Lower lobe of right lung (tissue), 2 donors: Measurements from ENCODE around the gene PPM1H. TPM values are rescaled to one million over a fixed set of nuclear protein-coding genes. Genes with fewer than 3 reads are reported as not detected.

Experiments used
- ATAC-seq, 2 donors: fragments of 200-7000 bp; cut with Tn5 transposase; one replicate each; pipeline ENCODE4 v1.9.1; 2020 to 2022; ENCODE audit warnings: mild to moderate bottlenecking in 2 of 2, moderate library complexity in 2 of 2
- DNase-seq: peaks from one replicate; pipeline ENCODE4 v3.0.0-alpha.2; 2020
- H3K27ac ChIP-seq: fragments of 200-600 bp; one replicate; pipeline ENCODE4 v1.8.0; 2022
- H3K27me3 ChIP-seq: fragments of 200-600 bp; one replicate; pipeline ENCODE4 v1.8.0; 2022; ENCODE audit warnings: low read depth
- H3K36me3 ChIP-seq: fragments of 200-600 bp; one replicate; pipeline ENCODE4 v1.8.0; 2022; ENCODE audit warnings: mild to moderate bottlenecking
- H3K4me1 ChIP-seq: fragments of 200-600 bp; one replicate; pipeline ENCODE4 v1.8.0; 2022
- H3K4me3 ChIP-seq: fragments of 200-600 bp; one replicate; pipeline ENCODE4 v1.8.0; 2022; ENCODE audit warnings: mild to moderate bottlenecking
- H3K9me3 ChIP-seq: fragments of 200-600 bp; one replicate; pipeline ENCODE4 v1.8.0; 2022
- intact Hi-C: fragments of 100-400 bp; cut with DNase I; formaldehyde crosslinking; loops from one replicate; pipeline ENCODE4 v1.11.0; 2022
- total RNA-seq: library from RNA; stranded (reverse); fragmentation: NEBNext Ultra II Directional; extraction: Animal tissue kit (Norgen Biotek cat#: 25700); gene quantifications from one replicate; pipeline ENCODE4 v1.2.1, GENCODE V29; 2021
- TF ChIP-seq, protein P1 (sequence below): fragments of 200-600 bp; IDR thresholded peaks from one replicate; pipeline ENCODE4 v1.8.0; 2022; ENCODE audit warnings: antibody characterized with exemption, mild to moderate bottlenecking
- donor health status: DM: no; HTN: yes; CAD: no; lungs with severe emphysema.

PPM1H gene
- total RNA-seq, 1 donor from 2014 or later, result 6.8 TPM

DNA sequence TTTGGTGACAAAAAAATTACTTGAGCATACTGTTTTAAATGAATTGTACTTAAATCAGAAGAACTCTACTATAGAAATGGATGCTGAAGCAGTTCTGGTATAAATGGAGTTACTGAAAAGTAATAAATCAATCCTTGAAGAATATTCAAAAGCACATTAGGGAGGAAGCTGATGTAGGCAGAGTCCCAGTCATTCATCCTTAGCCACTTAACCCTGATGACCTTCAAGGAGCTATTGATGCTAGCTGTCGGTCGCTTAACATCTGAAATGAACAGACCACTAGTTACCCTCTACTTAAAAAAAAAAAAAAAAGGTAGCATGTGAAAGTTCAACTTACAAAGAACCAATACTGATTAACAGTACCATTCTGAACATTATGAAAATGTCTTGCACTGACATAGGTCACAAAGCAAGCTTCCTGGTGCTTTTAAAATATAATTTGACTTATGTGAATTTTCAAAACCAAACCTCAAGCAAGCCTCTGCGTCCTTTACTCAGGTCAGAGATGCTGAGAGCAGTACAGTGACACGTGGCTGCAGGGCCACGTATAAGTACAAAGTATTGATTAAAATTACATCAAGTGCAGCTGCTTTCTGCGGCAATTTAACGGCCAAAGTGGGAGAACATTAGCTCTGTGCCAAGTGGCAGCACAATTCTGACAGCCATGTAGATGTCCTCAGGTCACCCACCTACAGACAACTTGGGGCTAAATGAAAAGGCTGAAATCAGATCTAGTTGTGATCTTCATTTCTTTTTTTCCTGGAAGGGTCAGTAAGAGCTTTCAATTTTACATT lies 18.1 kb downstream of the PPM1H start:
- DNase-seq (no peak), ATAC-seq (no peak)
- no peaks in the 10 kb centered on the region for H3K36me3 ChIP-seq
- no peaks in the 10 kb centered on the region for H3K9me3 ChIP-seq
- no peak overlapping the region for H3K27ac ChIP-seq
- no peaks in the 10 kb centered on the region for H3K4me1 ChIP-seq
- intact Hi-C loops, result no loop called here
- TF ChIP-seq, protein P1, sequence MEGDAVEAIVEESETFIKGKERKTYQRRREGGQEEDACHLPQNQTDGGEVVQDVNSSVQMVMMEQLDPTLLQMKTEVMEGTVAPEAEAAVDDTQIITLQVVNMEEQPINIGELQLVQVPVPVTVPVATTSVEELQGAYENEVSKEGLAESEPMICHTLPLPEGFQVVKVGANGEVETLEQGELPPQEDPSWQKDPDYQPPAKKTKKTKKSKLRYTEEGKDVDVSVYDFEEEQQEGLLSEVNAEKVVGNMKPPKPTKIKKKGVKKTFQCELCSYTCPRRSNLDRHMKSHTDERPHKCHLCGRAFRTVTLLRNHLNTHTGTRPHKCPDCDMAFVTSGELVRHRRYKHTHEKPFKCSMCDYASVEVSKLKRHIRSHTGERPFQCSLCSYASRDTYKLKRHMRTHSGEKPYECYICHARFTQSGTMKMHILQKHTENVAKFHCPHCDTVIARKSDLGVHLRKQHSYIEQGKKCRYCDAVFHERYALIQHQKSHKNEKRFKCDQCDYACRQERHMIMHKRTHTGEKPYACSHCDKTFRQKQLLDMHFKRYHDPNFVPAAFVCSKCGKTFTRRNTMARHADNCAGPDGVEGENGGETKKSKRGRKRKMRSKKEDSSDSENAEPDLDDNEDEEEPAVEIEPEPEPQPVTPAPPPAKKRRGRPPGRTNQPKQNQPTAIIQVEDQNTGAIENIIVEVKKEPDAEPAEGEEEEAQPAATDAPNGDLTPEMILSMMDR, result no peak
- H3K4me3 ChIP-seq, result no peak overlapping the region
- no peaks in the 10 kb centered on the region for H3K27me3 ChIP-seq

DNA sequence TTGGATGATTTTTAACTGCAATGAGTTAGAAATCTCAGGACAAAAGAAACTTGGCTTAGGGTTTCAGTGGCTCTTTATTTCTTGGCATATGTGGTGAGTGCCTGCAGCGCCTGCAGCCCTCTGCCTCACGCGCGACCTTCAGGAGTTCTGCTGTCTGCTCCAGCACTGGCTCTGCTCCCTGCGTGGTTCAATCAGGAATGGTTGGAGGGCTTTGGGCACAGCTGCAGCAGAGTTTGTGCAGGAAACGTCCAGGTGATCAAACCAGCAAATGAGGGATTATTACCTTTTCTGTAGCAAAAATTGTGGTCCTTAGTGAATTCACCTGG lies 19.8 kb downstream of the PPM1H start:
- Histone ChIP-seq H3K9me3 (no peaks in the 10 kb centered on the region), H3K4me3 (no peak overlapping the region), H3K4me1 (no peaks in the 10 kb centered on the region), H3K27me3 (no peaks in the 10 kb centered on the region), H3K27ac (no peak overlapping the region), H3K36me3 (no peaks in the 10 kb centered on the region)
- intact Hi-C loops, result no loop called here
- TF ChIP-seq, protein P1, result no peak
- DNase-seq, result no peak
- ATAC-seq, result no peak

DNA sequence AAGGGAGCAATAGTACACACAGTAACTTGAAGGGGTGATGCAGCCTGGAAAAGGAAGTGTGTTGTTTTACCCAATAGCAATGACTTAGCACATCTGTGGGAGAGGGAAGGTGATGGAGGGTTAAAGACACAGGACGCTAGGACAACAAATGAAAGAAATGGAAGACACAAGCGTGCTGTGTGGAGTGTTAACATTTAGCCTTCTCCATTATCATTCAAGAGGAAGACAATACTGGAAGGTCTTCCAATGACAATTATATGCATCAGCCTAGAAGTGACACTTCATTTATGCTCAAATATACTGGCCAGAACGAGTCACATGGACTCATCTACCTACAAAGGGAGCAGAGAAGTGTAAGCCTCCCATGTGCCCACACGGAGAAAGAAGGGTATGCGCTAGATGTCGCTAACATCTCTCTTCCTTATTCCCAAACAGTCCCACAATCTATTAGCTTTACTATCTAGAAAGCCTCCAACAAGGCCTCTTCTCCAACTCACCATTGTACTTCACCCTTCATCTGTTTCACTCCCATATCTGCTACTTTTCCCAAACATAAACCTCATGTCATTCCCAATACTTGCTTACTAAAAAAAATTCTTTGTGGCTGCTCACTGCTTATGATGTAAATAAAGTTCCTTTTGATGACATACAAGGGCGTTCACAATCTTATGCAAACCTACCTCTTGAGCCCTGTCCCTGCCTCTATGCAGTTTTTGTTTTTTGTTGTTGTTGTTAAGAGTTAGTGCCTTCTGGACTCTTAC lies 20.3 kb downstream of the PPM1H start:
- intact Hi-C loops, result no loop called here
- no peak for ATAC-seq

DNA sequence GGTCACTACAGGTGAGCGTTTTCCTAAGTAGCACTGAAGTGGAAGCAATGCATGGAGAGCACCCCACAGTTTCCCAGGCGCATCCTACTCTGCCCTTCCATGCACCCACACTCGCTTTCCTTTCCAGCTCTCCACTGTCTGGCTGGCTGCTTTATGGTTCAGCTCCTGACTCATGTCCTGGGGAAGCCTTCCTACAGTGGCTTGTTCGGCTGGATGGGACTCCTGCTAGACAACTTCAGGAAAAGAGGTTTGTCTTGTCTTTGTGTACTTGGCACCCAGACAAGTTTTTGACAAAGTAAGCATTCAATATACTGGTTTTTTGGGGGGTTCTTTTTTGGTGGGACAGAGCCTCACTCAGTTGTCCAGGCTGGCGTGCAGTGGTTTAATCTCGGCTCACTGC lies 21.6 kb downstream of the PPM1H start:
- Histone ChIP-seq H3K9me3 (no peaks in the 10 kb centered on the region), H3K27ac (no peak overlapping the region), H3K4me1 (no peaks in the 10 kb centered on the region), H3K36me3 (no peaks in the 10 kb centered on the region), H3K27me3 (no peaks in the 10 kb centered on the region), H3K4me3 (no peak overlapping the region)
- DNase-seq (no peak), ATAC-seq (no peak)
- TF ChIP-seq, protein P1, result no peak
- intact Hi-C loops, result no loop called here

More for the DNA sequence above, 20.3 kb downstream of the PPM1H start:
- Histone ChIP-seq H3K36me3 (no peaks in the 10 kb centered on the region), H3K4me3 (no peak overlapping the region), H3K27ac (no peak overlapping the region), H3K4me1 (no peaks in the 10 kb centered on the region), H3K9me3 (no peaks in the 10 kb centered on the region), H3K27me3 (no peaks in the 10 kb centered on the region)
- TF ChIP-seq, protein P1, result no peak
- no peak for DNase-seq

DNA sequence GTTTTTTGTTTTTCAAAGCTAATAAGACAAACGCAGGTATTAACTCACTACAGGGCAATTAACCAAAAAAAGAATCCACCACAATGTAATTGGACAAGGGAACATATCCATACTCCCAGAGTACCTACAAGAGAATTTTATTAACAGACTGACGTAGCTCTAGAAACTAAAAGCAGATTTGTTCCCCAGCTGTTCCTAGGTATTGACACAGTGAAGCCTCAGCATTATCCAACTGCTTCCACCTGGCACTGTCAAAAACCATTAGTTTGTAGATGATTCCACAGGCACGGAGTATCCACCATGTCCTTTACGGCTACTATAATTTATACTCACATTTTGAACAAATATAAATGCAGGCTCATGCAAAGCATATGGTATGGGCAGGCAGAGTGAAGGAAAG lies 22.3 kb downstream of the PPM1H start:
- intact Hi-C loops, result no loop called here
- no peaks in the 10 kb centered on the region for H3K4me1 ChIP-seq

More for the DNA sequence above, 22.3 kb downstream of the PPM1H start:
- no peaks in the 10 kb centered on the region for H3K36me3 ChIP-seq
- H3K4me3 ChIP-seq, result no peak overlapping the region
- H3K27ac ChIP-seq, result no peak overlapping the region
- ATAC-seq (no peak), DNase-seq (no peak)
- TF ChIP-seq, protein P1, result no peak
- no peaks in the 10 kb centered on the region for H3K9me3 ChIP-seq
- no peaks in the 10 kb centered on the region for H3K27me3 ChIP-seq
